Measurements from ENCODE around the gene MICAL2. TPM values are rescaled to one million over a fixed set of nuclear protein-coding genes. Genes with fewer than 3 reads are reported as not detected.

The MICAL2 gene
- total RNA-seq, 6 experiments from 2014 or later: 17.0 to 50.7 (median 35.9) TPM

DNA sequence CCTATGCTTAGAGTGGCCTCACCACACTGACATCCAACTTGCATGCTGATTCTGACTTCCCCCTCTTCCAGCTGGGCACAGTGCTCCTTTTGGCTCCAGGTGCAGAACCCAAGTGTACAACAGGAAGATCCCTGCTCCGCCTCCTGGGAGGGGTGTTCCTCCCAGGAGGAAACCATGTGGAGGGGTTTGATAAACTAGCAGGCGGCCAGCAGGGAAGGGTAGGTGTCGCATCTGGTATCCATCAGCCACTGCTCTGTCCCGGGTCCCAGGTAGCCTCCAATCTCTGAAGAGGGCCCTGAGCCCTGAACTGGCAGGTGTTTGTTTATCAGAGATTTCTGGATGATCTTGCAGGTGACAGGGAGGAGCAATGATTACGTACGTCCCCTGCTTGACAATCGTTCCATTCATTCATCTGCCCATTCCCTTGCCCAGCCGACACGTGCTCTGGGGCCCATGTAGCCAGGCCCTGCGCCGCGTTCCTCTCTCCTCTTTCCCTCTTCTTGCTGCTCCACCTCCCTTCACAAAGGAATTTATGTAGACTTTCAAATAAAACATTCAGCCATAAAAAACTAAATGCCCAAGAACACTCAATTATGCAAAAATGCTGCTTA lies 41.2 kb upstream of the MICAL2 start:
- ATAC-seq: no peak
- WGBS (ENCODE audit: insufficient coverage, low coverage, low lambda C conversion rate, missing lambda C conversion rate): 89% methylated on average over 6 of the region's 12 CpGs
- Histone ChIP-seq H3K9me3 (no peaks in the 10 kb centered on the region), H3K4me1 (peaks cover 0 to 38% (median 18%) of the 10 kb centered on the region in 4 donors), H3K4me3 (no peak overlapping the region), H3K36me3 (no peaks in the 10 kb centered on the region), H3K27me3 (no peaks in the 10 kb centered on the region), H3K27ac (no peak overlapping the region)
- DNase-seq: peak in 1 of 3 donors; percentile 28
- intact Hi-C loops (cut with DNase I): no loop called here
- no peak for TF ChIP-seq POLR2A (IDR thresholded peaks at IDR 0.05)
- TF ChIP-seq, protein P1, sequence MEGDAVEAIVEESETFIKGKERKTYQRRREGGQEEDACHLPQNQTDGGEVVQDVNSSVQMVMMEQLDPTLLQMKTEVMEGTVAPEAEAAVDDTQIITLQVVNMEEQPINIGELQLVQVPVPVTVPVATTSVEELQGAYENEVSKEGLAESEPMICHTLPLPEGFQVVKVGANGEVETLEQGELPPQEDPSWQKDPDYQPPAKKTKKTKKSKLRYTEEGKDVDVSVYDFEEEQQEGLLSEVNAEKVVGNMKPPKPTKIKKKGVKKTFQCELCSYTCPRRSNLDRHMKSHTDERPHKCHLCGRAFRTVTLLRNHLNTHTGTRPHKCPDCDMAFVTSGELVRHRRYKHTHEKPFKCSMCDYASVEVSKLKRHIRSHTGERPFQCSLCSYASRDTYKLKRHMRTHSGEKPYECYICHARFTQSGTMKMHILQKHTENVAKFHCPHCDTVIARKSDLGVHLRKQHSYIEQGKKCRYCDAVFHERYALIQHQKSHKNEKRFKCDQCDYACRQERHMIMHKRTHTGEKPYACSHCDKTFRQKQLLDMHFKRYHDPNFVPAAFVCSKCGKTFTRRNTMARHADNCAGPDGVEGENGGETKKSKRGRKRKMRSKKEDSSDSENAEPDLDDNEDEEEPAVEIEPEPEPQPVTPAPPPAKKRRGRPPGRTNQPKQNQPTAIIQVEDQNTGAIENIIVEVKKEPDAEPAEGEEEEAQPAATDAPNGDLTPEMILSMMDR (IDR thresholded peaks at IDR 0.05): no peak

DNA sequence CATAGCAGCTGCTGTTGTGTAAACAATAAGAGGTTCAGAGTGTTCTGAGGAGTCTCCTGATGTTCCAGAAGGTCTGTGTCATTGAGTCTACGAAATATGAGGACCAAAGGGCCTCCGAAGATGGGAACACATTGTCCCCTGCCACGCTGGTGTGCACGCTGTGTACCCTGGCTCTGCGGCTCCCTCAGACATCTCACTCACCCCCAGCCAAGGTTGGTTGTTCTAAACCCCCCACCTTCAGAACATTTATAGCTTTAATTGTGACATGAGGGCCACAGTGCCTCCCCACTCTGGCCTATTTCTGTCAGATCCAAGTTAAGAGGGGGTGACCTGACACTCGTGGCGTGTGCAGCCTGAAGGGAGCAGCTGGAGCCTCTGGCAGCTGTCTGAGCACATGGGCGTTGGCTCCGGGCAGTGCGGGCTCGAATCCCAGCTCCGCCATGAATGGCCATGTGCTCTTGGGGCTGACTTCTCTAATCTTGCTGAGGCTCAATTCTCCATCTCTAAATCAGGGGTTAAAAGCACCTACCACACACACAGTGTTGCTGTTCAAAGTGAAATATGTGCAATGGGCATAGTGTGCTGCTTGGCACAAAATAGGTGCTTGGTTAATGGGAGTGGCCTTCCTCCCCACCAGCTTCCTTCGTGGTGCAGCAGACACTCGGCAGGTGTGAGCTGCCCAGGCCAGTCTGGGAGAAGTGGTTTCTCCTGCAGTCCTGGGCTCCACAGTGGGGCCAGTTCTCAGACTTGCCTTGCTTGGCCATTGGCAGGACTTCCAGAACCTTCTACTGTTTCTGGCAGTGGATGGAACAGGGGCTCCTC lies 39.7 kb upstream of the MICAL2 start:
- Histone ChIP-seq H3K27ac (peak overlapping the region in 2 of 3 donors; percentile 56 to 90), H3K4me3 (no peak overlapping the region), H3K4me1 (peaks cover 0 to 38% (median 18%) of the 10 kb centered on the region in 4 donors), H3K27me3 (no peaks in the 10 kb centered on the region), H3K9me3 (no peaks in the 10 kb centered on the region), H3K36me3 (no peaks in the 10 kb centered on the region)
- TF ChIP-seq POLR2A (IDR thresholded peaks at IDR 0.05): no peak
- TF ChIP-seq, protein P1 (IDR thresholded peaks at IDR 0.05): no peak
- intact Hi-C loops (cut with DNase I): no loop called here
- 84% methylated on average over 7 of the region's 14 CpGs for WGBS (ENCODE audit: insufficient coverage, low coverage, low lambda C conversion rate, missing lambda C conversion rate)
- peak in 1 of 3 donors; percentile 39 for DNase-seq
- ATAC-seq: no peak

- ATAC-seq: peak; percentile 60 to 71 (median 64)
- WGBS (ENCODE audit: insufficient coverage, low coverage, low lambda C conversion rate, missing lambda C conversion rate): 24% methylated on average over 3 of the region's 3 CpGs
- no peaks in the 10 kb centered on the region for H3K27me3 ChIP-seq
- no peak overlapping the region for H3K4me3 ChIP-seq
- intact Hi-C loops (cut with DNase I): no loop called here
- TF ChIP-seq POLR2A (IDR thresholded peaks at IDR 0.05): no peak
- TF ChIP-seq, protein P1 (IDR thresholded peaks at IDR 0.05): no peak
- no peaks in the 10 kb centered on the region for H3K36me3 ChIP-seq
- peaks cover 0 to 30% (median 14%) of the 10 kb centered on the region in 4 donors for H3K4me1 ChIP-seq
- H3K9me3 ChIP-seq: no peaks in the 10 kb centered on the region
- peak in 1 of 3 donors; percentile 30 for DNase-seq
- peak overlapping the region in 2 of 3 donors; percentile 56 to 90 for H3K27ac ChIP-seq
Observed at GRCh38 chr11:12071574-12071973, 38.8 kb upstream of the MICAL2 start.

- no peak overlapping the region for H3K27ac ChIP-seq
- ATAC-seq (no peak), DNase-seq (peak in 1 of 3 donors; percentile 18)
- 90% methylated on average over 7 of the region's 8 CpGs for WGBS (ENCODE audit: insufficient coverage, low coverage, low lambda C conversion rate, missing lambda C conversion rate)
- H3K27me3 ChIP-seq: no peaks in the 10 kb centered on the region
- H3K4me3 ChIP-seq: no peak overlapping the region
- intact Hi-C loops (cut with DNase I): no loop called here
- peaks cover 0 to 18% (median 8%) of the 10 kb centered on the region in 4 donors for H3K4me1 ChIP-seq
- TF ChIP-seq POLR2A (IDR thresholded peaks at IDR 0.05): no peak
- TF ChIP-seq, protein P1 (IDR thresholded peaks at IDR 0.05): no peak
- H3K36me3 ChIP-seq: no peaks in the 10 kb centered on the region
- H3K9me3 ChIP-seq: no peaks in the 10 kb centered on the region
Observed at GRCh38 chr11:12073436-12073835, 37.0 kb upstream of the MICAL2 start.
